Measurements from ENCODE around the gene PDCD1. TPM values are rescaled to one million over a fixed set of nuclear protein-coding genes. Genes with fewer than 3 reads are reported as not detected.

Gene PDCD1
- total and polyA plus RNA-seq, 2 of the 8 experiments (the other 6 are each of a cell fraction or from before 2014, with no cell fraction given): 0.48 to 1.1 TPM

- H3K14ac ChIP-seq (ENCODE audit: insufficient read length): no peak overlapping the region
- no peaks in the 10 kb centered on the region; a peak in 1 of 7 replicates for H3K4me1 ChIP-seq (replicated peaks in 1 of 4; ENCODE audit: control insufficient read depth in 3 of 4, insufficient read depth in 4 of 4, low read length in 3 of 4)
- DNase-seq (ENCODE audit: low read depth in 1 of 2, low spot score in 2 of 2) (no peak), FAIRE-seq (no peak)
- H3K56ac ChIP-seq (replicated peaks; ENCODE audit: insufficient read length, low read depth, low read length): no peak overlapping the region
- 83% methylated on average over 6 of the region's 6 CpGs; no CpG with 5 or more reads in 1 of the 2 experiments for WGBS, 2 experiments (ENCODE audit: extremely low coverage in 1 of 2, insufficient coverage in 1 of 2, insufficient read length in 1 of 2, insufficient replicate concordance in 2 of 2, low coverage in 1 of 2, low lambda C conversion rate in 2 of 2, missing lambda C conversion rate in 1 of 2)
- no peaks in the 10 kb centered on the region for H4K20me1 ChIP-seq (replicated peaks in 1 of 2; ENCODE audit: control insufficient read depth in 1 of 2, insufficient read depth in 2 of 2, low read length in 2 of 2)
- H3K79me2 ChIP-seq (ENCODE audit: control insufficient read depth in 1 of 2, insufficient read depth in 2 of 2, low read length in 2 of 2): no peaks in the 10 kb centered on the region
- no peaks in the 10 kb centered on the region for H3K27me3 ChIP-seq (replicated peaks in 1 of 4; ENCODE audit: control insufficient read depth in 3 of 4, extremely low read depth in 1 of 4, insufficient read depth in 3 of 4, low read length in 3 of 4)
- H3K4me3 ChIP-seq (ENCODE audit: extremely low read depth in 1 of 4, insufficient read depth in 2 of 4, low read depth in 3 of 4, low read length in 4 of 4): no peak overlapping the region
- H4K8ac ChIP-seq (ENCODE audit: extremely low read depth, insufficient read depth, low read length): no peak overlapping the region
- no peak overlapping the region for H2AFZ ChIP-seq (ENCODE audit: low read length)
- H4K91ac ChIP-seq (replicated peaks; ENCODE audit: insufficient read length, low read length): no peak overlapping the region
- no peaks in the 10 kb centered on the region for H3K23me2 ChIP-seq (ENCODE audit: low read depth, low read length)
- H3K23ac ChIP-seq (ENCODE audit: insufficient read length): no peak overlapping the region
- no peak overlapping the region for H2BK120ac ChIP-seq (replicated peaks; ENCODE audit: low read depth, low read length)
- no peak overlapping the region for H3K18ac ChIP-seq (ENCODE audit: extremely low read depth, low read length)
- CTCF ChIA-PET (ENCODE audit: partially characterized antibody): interaction anchor here (0.8 to 2.4 kb wide), 7 partner anchors 8 to 136 kb away, joined by 4 to 9 read pairs (median 4); no protein-coding TSS in a partner anchor
- POLR2A ChIA-PET (ENCODE audit: partially characterized antibody): no interaction called here
- no peak overlapping the region for H3K9ac ChIP-seq (replicated peaks in 1 of 4; ENCODE audit: extremely low read depth in 1 of 4, low read depth in 3 of 4, low read length in 3 of 4)
- H2BK12ac ChIP-seq (ENCODE audit: low read depth, low read length): no peak overlapping the region
- no peak overlapping the region for H2BK20ac ChIP-seq (ENCODE audit: low read length)
- no peaks in the 10 kb centered on the region for H3K9me3 ChIP-seq (ENCODE audit: insufficient read depth in 2 of 2, low read depth in 1 of 2, low read length in 1 of 2)
- TF ChIP-seq SAP30 (IDR thresholded peaks at IDR 0.05; ENCODE audit: insufficient read depth, insufficient replicate concordance, low read length) (no peak), NANOG (IDR thresholded peaks at IDR 0.05; ENCODE audit: insufficient read depth, low read depth, low read length, poor library complexity, severe bottlenecking) (no peak), TAF1 (IDR thresholded peaks at IDR 0.05; ENCODE audit: low read depth, low read length) (no peak), HDAC6 (IDR thresholded peaks at IDR 0.05; ENCODE audit: low read depth, low read length) (no peak), ATF3 (IDR thresholded peaks at IDR 0.05; ENCODE audit: insufficient read depth, low read depth, low read length) (no peak), MAFK (IDR thresholded peaks at IDR 0.05; ENCODE audit: low read depth, low read length) (no peak), TAF7 (optimal IDR thresholded peaks at IDR 0.05; ENCODE audit: borderline replicate concordance, low read depth, low read length) (no peak), JUND (IDR thresholded peaks at IDR 0.05; ENCODE audit: low read length) (no peak), SIN3A (conservative IDR thresholded peaks at IDR 0.05 in 1 of 2, IDR thresholded peaks at IDR 0.05 in 1 of 2; ENCODE audit: low read depth in 1 of 2, low read length in 2 of 2) (no peak), MAX (IDR thresholded peaks at IDR 0.05) (no peak)
- no peak overlapping the region for H4K5ac ChIP-seq (ENCODE audit: insufficient read length, low read depth, low read length)
- no peak overlapping the region for H3K4me2 ChIP-seq (ENCODE audit: insufficient read depth in 1 of 2, low read depth in 2 of 2, low read length in 2 of 2)
- no peak overlapping the region for H3K4ac ChIP-seq (replicated peaks; ENCODE audit: insufficient read length, low read depth, low read length)
- H2BK5ac ChIP-seq (ENCODE audit: low read depth, low read length): no peak overlapping the region
- H3K27ac ChIP-seq (ENCODE audit: low read depth, low read length): no peak overlapping the region
- no peak overlapping the region for H2AK5ac ChIP-seq (ENCODE audit: low read depth, low read length)
- H2BK15ac ChIP-seq (ENCODE audit: low read length): no peak overlapping the region
- no peaks in the 10 kb centered on the region for H3K36me3 ChIP-seq (ENCODE audit: control insufficient read depth in 2 of 4, insufficient read depth in 4 of 4, low read length in 3 of 4)
- no peaks in the 10 kb centered on the region for H3K79me1 ChIP-seq (ENCODE audit: low read depth, low read length)
Observed at GRCh38 chr2:241836292-241836691, 22.4 kb downstream of the PDCD1 start.

Measured in H1 (cell line).